NCI-H1105 treated with DMSO at 0.1 percent for 48 hours (cell line): ENCODE data around the gene MESP1.
"Not testable (repeated sequence)": the region's sequence is repeated elsewhere in the genome, so short reads cannot be mapped to it uniquely, and the experiment has no call there.

Experiments
- DNase-seq: peaks from one replicate; lab custom pipeline; 2025; lab: John Stamatoyannopoulos, UW

MESP1 gene, protein sequence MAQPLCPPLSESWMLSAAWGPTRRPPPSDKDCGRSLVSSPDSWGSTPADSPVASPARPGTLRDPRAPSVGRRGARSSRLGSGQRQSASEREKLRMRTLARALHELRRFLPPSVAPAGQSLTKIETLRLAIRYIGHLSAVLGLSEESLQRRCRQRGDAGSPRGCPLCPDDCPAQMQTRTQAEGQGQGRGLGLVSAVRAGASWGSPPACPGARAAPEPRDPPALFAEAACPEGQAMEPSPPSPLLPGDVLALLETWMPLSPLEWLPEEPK

DNA sequence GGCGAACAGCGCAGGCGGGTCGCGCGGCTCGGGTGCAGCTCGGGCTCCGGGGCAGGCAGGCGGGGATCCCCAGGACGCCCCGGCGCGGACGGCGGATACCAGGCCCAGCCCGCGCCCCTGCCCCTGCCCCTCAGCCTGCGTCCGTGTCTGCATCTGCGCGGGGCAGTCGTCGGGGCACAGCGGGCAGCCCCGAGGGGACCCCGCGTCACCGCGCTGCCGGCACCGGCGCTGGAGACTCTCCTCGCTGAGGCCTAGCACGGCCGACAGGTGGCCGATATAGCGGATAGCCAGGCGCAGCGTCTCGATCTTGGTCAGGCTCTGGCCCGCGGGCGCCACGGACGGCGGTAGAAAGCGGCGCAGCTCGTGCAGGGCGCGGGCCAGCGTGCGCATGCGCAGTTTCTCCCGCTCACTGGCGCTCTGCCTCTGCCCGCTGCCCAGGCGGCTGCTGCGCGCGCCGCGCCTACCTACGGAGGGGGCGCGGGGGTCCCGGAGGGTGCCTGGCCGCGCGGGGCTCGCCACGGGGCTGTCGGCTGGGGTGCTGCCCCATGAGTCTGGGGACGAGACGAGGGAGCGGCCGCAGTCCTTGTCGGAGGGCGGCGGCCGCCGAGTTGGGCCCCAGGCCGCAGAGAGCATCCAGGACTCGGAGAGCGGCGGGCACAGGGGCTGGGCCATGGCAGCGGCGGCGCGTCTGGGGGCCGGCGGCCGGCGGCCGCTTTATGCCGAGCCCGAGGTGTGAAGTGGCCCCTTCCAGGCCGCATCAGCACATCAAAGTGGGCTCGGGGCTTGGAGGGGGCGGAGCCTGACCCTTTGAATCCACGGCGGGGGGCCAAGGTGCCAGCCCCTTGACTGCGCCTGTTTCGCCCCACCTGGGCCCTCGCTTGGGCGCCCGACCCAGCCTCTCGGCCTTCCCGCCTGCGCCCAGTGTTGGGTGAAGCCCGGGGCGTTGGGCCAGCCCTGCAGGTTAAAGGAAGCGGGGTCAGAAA is at the start of gene MESP1:
MESP1 (minus strand) TSS at position 690 of the 983 bp plus-strand sequence; CDS start at position 672, 18 bp downstream.
- DNase-seq = peak; percentile 78

DNA sequence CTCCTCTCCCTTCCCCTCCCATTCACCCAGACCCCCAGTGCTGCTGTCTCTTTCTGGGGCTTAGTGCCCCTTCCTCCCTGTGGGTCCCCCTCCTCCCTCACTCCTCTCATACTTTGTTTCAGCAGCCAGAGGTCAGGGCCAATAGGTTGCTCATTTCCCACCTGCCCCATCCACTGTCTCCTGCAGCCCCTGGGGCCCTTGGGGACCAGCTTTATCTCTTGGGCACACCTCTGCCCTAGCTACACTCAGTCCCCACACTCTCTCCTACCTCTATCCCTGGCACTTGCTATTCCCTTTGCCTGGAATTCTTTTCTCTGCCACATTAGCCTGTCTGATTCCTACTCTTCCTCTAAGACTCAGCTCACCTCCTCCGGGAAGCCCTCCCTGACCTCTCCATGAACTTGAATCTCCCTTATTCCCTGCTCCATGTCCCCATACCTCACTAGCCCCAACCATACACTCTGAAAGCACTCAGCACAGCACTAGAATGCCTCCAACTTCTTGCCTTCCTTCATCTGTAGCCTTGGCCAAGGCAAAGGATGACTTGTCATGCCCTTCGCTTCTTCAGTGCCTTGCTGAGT is 49.0 kb upstream of the MESP1 start:
- no peak for DNase-seq

DNA sequence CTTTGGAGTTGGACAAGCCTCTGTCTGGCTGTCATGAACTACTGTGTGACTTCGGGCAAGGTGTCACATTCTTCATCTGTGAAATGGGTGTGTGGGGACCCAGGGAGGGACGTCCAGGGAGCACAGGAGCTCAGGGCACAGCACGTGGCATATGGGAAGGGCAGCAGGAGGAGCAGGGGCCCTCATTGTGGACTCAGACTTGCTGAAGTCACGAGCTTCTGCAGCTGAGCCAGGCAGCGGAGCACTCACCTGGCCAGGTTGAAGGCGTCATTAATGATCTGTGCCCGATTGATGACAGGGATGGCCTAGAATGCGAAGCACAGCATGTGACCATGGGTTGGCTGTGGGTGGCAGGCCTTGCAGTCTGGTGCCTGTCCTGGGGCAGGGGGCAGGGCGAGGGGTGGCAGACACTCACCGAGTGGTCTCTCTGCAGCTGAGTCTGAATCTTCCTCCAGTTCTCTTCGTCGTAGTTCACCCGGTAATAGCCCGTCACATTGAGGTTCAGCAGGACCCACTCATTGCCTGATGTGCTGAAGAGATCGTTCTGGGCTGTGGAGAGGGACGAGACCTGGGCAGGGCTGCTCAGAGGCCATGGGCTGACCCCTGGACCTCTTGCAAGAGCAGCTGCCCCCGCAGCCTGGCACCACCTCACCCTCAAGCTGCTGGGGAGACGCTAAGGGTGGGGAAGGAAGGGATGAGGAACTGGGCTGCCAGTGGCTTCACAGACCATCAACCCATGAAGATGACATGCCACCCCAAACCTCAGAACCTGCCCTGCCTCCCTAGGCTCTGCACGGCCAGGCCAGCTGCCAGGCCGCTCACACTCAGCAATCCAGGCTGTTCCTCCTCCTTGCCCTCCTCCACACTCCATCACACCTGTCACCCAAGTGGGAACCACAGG is 48.2 kb upstream of the MESP1 start:
- DNase-seq = no peak

DNA sequence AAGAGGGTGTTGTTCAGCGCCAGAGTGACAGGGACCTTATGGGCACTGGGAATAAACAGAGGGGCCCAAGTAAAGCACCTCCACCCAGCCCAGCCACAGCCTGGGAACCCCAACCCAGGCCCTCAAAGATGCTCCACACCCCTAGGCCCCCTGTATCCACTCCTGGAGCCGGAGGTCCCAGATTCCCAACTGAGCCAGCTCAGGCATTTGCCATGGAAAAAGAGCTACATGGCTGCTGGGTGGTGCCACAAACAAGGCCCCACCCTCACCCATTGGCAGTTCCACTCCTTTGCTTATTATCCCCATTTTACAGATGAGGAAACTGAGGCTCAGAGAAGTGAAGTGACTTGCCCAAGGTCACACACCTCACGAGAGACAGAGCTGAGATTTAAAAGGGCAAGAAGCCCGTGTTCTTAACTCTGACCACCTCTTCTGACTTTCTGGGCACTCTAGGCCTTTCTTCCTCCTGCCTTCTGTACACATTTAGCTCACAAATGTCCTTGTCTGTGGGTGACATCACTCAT is 46.7 kb upstream of the MESP1 start:
- no peak for DNase-seq

DNA sequence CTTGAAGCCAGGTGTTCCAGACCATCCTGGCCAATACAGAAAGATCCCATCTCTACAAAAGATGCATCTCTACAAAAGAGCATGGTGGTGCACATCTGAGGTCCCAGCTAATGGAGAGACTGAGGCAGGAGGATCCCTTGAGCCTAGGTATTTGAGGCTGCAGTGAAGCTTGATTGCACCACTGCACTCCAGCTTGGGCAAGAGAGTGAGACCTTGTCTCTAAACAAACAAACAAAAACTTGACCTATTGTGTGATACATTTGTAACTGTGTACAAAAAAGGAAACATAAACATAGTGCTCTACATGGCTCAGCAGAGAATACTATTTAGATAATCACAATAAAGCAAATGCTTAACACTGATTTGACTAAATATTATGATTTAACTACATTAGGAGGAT is 44.9 kb upstream of the MESP1 start:
- no peak for DNase-seq

DNA sequence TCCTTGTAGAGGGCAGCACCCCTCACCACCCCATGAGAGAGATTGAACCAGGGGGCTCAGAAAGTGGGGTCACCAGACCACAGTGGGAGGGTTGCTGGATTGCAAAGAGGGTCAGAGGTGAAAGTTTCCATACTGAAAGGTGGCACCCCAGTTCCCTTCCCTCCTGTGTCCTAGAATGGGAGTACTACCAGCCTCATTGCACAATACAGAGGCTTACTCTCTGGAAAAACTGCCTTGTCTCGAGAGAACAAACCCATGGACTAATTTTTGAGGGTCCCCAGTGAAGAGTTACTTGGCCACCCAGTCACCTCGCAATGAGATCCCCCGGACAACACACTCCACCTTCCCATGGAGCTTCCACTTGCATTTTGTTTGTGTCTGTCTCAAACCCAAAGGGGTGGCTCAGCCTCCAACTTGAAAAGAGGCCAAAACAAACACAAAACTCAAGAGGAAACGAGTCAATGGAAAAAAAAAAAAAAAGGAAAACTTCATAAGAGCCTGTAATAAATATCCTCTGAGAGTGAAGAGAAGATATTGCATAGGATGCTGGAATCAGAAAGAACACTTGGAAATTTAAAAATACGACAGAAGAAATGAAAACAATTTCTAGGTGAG is 43.7 kb upstream of the MESP1 start:
- DNase-seq = peak; percentile 41

DNA sequence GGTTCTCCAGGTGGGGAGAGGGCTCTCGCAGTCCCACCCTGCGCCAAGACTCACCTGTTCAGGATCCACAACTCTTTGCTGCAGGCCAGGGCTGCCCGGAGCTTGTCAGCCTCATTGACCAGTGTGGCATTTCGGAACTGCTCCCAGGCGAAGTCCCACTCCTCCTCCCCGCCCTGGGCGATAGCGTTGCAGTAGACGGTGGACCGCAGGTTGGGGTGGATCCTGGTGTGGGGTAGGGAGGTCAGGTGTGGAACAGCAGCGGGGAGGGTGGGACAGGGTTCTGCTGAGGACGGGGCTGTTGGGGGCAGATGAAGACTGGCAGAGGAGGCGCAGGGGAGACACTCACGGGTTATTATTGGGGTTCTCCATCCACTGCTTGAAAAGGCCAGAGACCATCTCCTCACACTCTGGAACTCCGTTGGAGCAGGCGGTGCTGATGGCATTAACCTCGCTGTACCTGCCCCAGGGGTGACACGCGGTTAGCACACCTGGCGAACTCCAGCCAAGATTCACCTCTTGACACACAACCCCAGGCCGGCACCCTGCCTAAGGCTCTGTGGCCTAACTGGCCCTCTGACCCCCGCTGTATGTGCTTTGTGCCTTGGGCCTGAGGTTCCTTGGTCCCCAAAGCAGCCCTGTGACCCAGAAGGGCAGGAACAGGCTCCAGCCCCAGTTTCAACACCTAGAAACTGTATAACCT is 41.2 kb upstream of the MESP1 start:
- no peak for DNase-seq

DNA sequence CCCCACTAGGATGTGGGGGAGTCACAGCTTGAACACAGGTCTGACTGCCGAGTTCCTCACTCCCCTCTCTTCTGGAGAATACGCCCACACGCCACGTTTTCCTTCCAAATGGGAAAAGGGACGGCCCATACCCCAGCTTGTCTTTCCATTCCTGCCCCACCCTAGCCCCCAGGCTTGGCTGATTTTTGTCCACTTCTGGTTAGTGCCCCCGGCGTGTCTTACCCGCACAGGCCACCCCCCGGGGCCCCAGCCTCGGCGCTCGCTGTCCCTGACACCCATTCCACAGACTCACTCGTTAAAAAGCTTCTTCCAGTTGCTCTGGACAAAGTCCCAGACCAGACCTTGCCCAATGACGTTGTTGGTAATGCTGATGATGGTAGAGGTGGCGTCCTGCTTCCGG is 39.6 kb upstream of the MESP1 start:
- no peak for DNase-seq

DNA sequence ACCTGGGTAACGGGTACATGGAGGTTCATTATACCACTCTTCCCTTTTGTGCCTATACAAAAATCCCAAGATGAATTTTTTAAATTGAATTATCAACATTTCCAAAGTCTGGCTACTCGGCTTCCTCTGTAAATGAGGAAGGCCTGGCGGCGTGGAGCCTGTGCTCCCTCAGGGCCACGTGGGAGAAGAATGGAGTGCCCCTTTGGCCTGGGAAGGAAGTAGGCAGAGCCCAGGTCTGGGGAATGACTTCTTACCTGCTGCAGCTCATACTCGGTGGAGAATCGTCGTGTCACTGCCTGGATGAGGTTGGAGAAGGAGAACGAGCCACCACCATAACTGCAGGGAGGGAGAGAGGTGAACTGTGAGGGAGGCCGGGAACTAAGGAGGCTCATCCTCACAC is 39.2 kb upstream of the MESP1 start:
- DNase-seq = no peak

DNA sequence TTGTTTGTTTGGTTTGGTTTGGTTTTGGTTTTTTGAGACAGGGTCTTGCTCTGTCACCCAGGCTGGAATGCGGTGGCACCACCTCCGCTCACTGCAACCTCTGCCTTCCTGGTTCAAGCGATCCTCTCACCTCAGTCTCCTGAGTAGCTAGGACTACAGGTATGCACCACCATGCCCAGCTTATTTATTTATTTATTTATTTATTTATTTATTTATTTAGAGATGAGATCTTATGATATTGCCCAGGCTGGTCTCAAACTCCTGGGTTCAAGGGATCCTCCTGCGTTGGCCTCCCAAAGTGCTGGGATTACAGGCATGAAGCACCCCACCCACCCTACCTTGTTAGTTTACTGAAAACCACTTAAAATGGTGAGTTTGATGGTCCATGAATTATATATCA is 37.5 kb upstream of the MESP1 start:
- DNase-seq = not testable (repeated sequence)

DNA sequence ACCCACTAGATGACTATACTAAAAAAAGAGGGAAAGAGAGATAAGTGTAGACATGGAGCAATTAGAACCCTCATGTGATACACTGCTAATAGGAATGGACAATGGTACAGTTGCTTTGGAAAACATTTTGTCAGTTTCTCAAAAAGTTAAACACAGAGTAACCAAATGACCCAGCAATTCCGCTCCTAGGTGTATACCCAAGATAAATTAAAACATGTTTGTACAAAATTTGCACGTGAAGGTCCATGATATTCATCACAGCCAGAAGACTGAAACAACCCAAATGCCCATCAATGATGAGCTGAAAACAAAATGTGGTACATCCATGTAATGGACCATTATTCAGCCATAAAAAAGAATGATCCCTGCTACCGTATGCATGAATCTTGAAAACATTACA is 36.9 kb upstream of the MESP1 start:
- no peak for DNase-seq

DNA sequence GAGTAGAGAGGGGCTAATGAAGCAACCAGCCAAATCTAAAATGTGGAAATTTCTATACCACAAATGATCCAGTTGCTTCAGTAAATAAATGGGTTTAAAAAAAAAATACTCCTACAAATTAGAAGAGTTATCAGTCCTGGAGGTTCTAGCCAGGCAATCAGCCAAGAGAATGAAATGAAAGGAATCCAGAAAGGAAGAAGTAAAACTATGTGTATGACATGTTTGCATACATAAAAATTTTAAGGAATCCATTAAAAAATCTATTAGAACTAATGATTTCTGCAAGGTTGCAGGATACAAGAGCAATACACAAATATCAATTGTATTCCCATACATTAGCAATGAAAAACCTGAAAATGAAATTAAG is 34.7 kb upstream of the MESP1 start:
- no peak for DNase-seq

DNA sequence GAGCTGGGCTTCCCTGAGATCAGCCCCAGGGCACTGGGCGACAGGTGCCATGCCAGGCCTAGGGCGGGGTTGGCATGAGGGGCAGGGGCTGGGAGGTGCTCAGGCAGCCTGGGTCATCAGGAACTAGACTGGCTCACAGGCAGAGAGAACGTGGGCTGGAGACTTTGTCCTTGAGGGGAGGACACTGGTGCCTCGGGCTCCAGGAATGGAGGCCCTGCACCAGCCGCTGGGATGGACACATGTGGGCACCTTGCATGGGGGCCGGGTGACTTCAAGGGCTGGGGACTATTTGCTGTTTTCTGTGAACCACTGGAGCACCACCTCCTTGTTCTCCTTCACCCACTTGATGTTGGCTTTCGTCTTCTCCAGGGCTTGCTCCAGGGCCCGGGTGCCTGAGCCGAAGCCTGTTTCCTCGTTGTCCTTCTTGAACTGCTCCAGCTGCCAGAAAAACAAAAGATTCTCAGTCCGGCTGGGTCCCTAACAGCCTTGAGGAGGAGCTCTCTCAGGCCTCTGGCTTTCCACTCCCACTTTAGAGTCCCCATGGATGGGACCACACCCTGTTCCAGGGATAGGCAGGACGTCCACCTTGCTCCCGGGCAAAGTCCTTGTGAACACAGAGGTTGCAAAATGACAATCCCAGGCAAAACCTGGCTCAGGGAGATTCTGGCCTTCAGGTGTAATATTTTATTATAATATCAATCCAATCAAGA is 34.2 kb upstream of the MESP1 start:
- DNase-seq = no peak

DNA sequence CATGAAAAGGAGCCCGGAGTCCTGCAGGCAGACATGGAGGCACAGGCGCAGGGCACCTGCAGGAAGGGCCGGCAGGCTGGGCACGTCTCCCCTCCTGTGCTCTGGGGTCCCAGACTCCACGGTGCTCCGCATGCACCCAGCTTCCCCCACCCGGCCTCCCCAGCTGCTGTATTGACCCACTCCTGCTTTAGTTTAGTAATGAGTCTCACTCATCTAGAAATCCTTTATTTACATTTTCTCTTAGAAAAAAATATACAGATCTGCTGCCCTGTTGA is 33.6 kb upstream of the MESP1 start:
- DNase-seq = no peak

DNA sequence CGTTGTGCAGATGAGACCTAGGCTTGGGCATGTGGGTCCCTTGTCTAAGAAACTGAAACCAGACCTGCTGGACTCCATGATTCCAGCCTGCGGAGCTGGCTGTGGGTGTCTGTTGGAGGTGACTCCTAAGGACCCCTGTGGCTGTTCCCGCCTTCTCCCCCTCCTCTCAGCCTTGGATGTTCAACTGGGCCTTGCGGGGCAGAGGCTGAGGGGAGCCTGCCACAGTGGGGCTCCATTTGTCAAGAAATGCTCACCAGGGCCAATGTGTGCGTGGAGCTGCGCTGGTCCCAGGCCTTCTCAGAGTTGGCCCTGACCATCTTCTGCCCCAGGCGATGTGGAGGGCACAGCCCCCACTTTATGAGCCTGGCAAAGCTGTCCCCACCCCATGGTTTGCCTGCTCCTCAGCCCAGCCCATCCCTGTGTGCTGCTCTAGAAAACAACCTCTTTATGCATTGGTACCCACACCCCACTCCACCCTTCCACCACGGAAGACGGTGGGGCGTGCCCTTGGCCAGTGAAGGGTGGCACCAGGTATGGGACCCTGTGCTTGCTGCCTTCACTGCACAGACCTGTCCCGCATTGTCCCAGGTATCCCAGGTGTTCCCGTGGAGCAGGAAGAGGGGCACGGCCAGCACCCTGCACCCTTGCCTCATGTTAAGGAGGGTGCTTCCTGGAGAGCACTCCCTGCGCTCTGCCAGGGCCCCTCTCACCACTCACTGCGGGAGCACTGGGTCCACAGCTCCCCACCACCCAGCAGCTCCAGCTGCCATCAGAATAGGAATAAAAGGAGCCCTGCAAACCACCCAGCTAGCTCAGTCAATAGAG is 33.0 kb upstream of the MESP1 start:
- DNase-seq = no peak

DNA sequence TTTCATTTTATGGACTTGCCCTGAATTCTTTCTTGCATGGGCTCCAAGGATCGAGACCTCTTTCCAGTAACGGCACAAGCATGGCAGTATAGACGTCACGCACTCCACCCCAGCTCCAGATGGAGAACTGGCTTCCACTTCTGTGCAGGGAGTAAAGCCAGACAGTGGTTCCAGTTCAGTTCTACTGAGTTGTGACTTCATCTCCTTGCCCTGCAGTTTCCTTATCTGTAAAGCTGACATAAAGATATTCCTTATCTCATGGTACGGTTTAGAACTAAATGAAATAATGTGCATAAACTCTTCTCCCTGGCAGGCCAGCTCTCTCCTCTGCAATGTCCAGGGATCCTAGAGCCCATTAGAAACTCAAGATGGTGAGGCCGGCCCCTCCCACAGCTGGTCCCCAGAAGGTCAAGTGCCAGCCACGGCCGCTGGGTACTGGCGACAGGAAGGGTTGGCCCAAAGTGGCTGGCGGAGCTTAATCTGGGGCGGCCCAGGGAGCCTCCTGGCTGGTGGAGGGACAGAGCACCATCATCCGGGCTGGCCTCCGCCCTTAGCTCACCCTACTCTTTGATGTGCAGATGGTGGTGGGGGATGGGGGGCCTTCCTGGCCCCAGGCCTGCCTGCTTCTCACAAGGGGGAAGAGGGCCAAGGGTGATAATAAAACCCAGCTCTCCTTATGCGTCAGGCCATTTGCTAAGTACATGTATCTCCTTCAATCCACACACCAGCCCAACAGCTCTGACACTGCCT is 32.2 kb upstream of the MESP1 start:
- no peak for DNase-seq

DNA sequence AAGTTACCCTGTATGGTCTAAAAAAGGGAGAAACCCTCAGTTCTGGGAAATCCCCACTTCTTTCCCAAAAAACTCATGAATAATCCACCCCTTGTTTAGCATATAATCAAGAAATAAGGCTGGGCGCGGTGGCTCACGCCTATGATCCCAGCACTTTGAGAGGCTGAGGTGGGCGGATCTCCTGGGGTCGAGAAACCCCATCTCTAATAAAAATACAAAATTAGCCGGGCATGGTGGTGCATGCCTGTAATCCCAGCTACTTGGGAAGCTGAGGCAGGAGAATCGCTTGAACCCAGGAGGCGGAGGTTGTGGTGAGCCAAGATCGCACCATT is 31.5 kb upstream of the MESP1 start:
- not testable (repeated sequence) for DNase-seq

DNA sequence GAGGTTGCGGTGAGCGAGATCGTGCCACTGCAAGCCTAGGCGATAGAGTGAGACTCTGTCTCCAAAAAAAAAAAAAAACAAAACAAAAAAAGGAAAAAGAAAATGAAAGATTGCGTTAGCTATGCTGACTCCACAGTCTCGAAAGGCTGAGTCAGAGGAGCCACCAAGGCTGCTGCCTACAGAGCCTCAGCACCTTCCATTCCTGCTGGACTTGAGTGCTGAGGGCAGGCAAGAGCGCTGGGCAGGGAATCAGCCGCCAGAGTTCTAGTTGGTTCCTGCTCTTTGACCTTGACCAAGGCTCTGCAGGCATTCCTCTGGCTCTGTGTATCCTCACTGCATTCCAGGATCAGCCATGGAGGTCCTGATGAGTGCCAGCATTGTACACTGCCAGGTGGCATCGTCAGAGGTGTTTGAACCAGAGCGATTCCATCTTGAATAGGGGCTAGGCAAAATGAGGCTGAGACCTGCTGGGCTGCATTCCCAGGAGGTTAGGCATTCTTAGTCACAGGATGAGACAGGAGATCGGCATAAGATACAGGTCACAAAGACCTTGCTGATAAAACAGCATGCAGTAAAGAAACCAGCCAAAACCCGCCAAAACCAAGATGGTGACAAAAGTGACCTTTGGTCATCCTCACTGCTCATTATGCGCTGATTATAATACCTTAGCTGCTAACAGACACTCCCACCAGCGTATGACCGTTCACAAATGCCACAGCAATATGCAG is 31.0 kb upstream of the MESP1 start:
- DNase-seq = no peak
